ENCODE measurements around the gene RPA1.

The RPA1 gene

GRCh38 chr17:1829592-1830257 is at the start of gene RPA1, which contains the start of gene SMYD4:
TSS of gene RPA1 (plus strand) at chr17:1830005. CDS start at chr17:1830094, 89 bp downstream.
TSS of gene SMYD4 (minus strand) at chr17:1829902. CDS start at chr17:1827994, 1,908 bp downstream.
- TF ChIP-seq POLR2A (IDR thresholded peaks at IDR 0.05; ENCODE audit: extremely low read depth, insufficient read length) (peak; percentile 53), CTCF (IDR thresholded peaks at IDR 0.05; ENCODE audit: low read depth, low read length) (no peak), MAX (IDR thresholded peaks at IDR 0.05; ENCODE audit: low read depth, low read length) (peak; percentile 87)
- H3K4me3 ChIP-seq (ENCODE audit: low read depth, low read length): peak within 1 kb of the TSS; percentile 90
- DNase-seq (ENCODE audit: low read depth): peak; percentile 89

- DNase-seq (ENCODE audit: low read depth): no peak
- TF ChIP-seq CTCF (IDR thresholded peaks at IDR 0.05; ENCODE audit: low read depth, low read length): no peak
- TF ChIP-seq MAX (IDR thresholded peaks at IDR 0.05; ENCODE audit: low read depth, low read length): no peak
- TF ChIP-seq MYC (IDR thresholded peaks at IDR 0.05; ENCODE audit: low read depth, low read length): no peak
- TF ChIP-seq POLR2A (IDR thresholded peaks at IDR 0.05; ENCODE audit: extremely low read depth, insufficient read length): no peak
- H3K4me3 ChIP-seq (ENCODE audit: low read depth, low read length): no peak overlapping the region
Measured at GRCh38 chr17:1782171-1782567, 47.6 kb upstream of the RPA1 start.

GRCh38 chr17:1783271-1783670 is 46.5 kb upstream of the RPA1 start:
- DNase-seq (ENCODE audit: low read depth): no peak
- no peak overlapping the region for H3K4me3 ChIP-seq (ENCODE audit: low read depth, low read length)
- TF ChIP-seq MYC (IDR thresholded peaks at IDR 0.05; ENCODE audit: low read depth, low read length) (no peak), CTCF (IDR thresholded peaks at IDR 0.05; ENCODE audit: low read depth, low read length) (no peak), MAX (IDR thresholded peaks at IDR 0.05; ENCODE audit: low read depth, low read length) (no peak), POLR2A (IDR thresholded peaks at IDR 0.05; ENCODE audit: extremely low read depth, insufficient read length) (no peak)

- peak; percentile 6 for TF ChIP-seq CTCF (IDR thresholded peaks at IDR 0.05; ENCODE audit: low read depth, low read length)
- TF ChIP-seq POLR2A (IDR thresholded peaks at IDR 0.05; ENCODE audit: extremely low read depth, insufficient read length): no peak
- H3K4me3 ChIP-seq (ENCODE audit: low read depth, low read length): no peak overlapping the region
- peak; percentile 31 for DNase-seq (ENCODE audit: low read depth)
Measured at GRCh38 chr17:1783834-1784611, 45.8 kb upstream of the RPA1 start.

GRCh38 chr17:1785930-1786329 is 43.9 kb upstream of the RPA1 start:
- no peak for DNase-seq (ENCODE audit: low read depth)
- H3K4me3 ChIP-seq (ENCODE audit: low read depth, low read length): no peak overlapping the region
- TF ChIP-seq POLR2A (IDR thresholded peaks at IDR 0.05; ENCODE audit: extremely low read depth, insufficient read length) (no peak), CTCF (IDR thresholded peaks at IDR 0.05; ENCODE audit: low read depth, low read length) (no peak), MAX (IDR thresholded peaks at IDR 0.05; ENCODE audit: low read depth, low read length) (no peak), MYC (IDR thresholded peaks at IDR 0.05; ENCODE audit: low read depth, low read length) (no peak)

All from NB4 (cell line).